Uterus (tissue), 4 donors: ENCODE data around the gene ZBTB46. TPM values are rescaled to one million over a fixed set of nuclear protein-coding genes. Genes with fewer than 3 reads are reported as not detected.

Experiments used
- DNase-seq, 2 donors: peaks; one replicate each; pipeline ENCODE4 v3.0.0-alpha.2; 2019 to 2020
- H3K27ac ChIP-seq, 2 donors: fragments of 200-600 bp; sonication (generic); 1 replicate in 1 of 2; 2 replicates in 1 of 2; pipeline ENCODE4 v1.5.1; 2016 to 2018
- H3K27me3 ChIP-seq, 2 donors: fragments of 200-600 bp; sonication (generic); one replicate each; pipeline ENCODE4 v1.5.1; 2018 to 2019; ENCODE audit warnings: control low read depth in 1 of 2
- H3K36me3 ChIP-seq, 2 donors: fragments of 200-600 bp; sonication (generic); one replicate each; pipeline ENCODE4 v1.5.1; 2019; ENCODE audit warnings: control low read depth in 1 of 2
- H3K4me1 ChIP-seq, 2 donors: fragments of 200-600 bp; sonication (generic); one replicate each; pipeline ENCODE4 v1.5.1; 2018 to 2019; ENCODE audit warnings: control low read depth in 1 of 2
- H3K4me3 ChIP-seq, 2 donors: fragments of 200-600 bp; sonication (generic); 1 replicate in 1 of 2; 2 replicates in 1 of 2; pipeline ENCODE4 v1.5.1; 2018 to 2019; ENCODE audit warnings: mild to moderate bottlenecking in 1 of 2
- H3K9me3 ChIP-seq, 2 donors: fragments of 200-600 bp; sonication (generic); one replicate each; pipeline ENCODE4 v1.5.1; 2019; ENCODE audit warnings: control low read depth in 1 of 2
- CTCF ChIP-seq, 4 experiments: fragments of 200-600 bp in 2 of 4; fragments of 450-650 bp in 2 of 4; sonication (generic) in 2 of 4; IDR thresholded peaks; one replicate each; pipeline ENCODE4 v1.5.1; 2016 to 2019; ENCODE audit warnings: antibody characterized with exemption in 4 of 4, mild to moderate bottlenecking in 2 of 4, moderate library complexity in 1 of 4
- POLR2A ChIP-seq, 2 donors: fragments of 450-650 bp; IDR thresholded peaks; one replicate each; pipeline ENCODE4 v1.6.1; 2016; ENCODE audit warnings: antibody characterized with exemption in 2 of 2, mild to moderate bottlenecking in 1 of 2, moderate library complexity in 1 of 2
- intact Hi-C: fragments of 100-400 bp; cut with DNase I; formaldehyde crosslinking; loops from one replicate; pipeline ENCODE4 v1.15.1; 2023; ENCODE audit warnings: low total_unique reads
- total RNA-seq, 4 donors: library from RNA; depleted of rRNA in 3 of 4; stranded (reverse); fragments of >200 nt in 3 of 4; gene quantifications; one replicate each; pipeline versions ENCODE4 v1.1.0 to v1.2.4, GENCODE V29; 2014 to 2023
- donor health status: DM: yes; HTN: yes; CAD: no.

ZBTB46 gene
- total RNA-seq, 4 donors from 2014 or later, result 5.0 to 62.8 (median 38.8) TPM

GRCh38 chr20:63751471-63752271 is 79.4 kb downstream of the ZBTB46 start:
- TF ChIP-seq POLR2A (IDR thresholded peaks at IDR 0.05) (no peak), CTCF (IDR thresholded peaks at IDR 0.05) (no peak)
- no peak overlapping the region for H3K4me3 ChIP-seq

GRCh38 chr20:63750807-63751470 is 80.1 kb downstream of the ZBTB46 start:
- DNase-seq, result no peak
- Histone ChIP-seq H3K36me3 (no peaks in the 10 kb centered on the region), H3K4me3 (no peak overlapping the region), H3K9me3 (no peaks in the 10 kb centered on the region), H3K27ac (no peak overlapping the region), H3K4me1 (no peaks in the 10 kb centered on the region), H3K27me3 (no peaks in the 10 kb centered on the region)
- TF ChIP-seq POLR2A (IDR thresholded peaks at IDR 0.05), result no peak
- no peak for TF ChIP-seq CTCF (IDR thresholded peaks at IDR 0.05)
- intact Hi-C loops, result no loop called here

More at GRCh38 chr20:63751471-63752271, 79.4 kb downstream of the ZBTB46 start:
- Histone ChIP-seq H3K36me3 (no peaks in the 10 kb centered on the region), H3K9me3 (no peaks in the 10 kb centered on the region), H3K27me3 (no peaks in the 10 kb centered on the region), H3K4me1 (no peaks in the 10 kb centered on the region), H3K27ac (no peak overlapping the region)
- intact Hi-C loops, result no loop called here
- no peak for DNase-seq

DNA sequence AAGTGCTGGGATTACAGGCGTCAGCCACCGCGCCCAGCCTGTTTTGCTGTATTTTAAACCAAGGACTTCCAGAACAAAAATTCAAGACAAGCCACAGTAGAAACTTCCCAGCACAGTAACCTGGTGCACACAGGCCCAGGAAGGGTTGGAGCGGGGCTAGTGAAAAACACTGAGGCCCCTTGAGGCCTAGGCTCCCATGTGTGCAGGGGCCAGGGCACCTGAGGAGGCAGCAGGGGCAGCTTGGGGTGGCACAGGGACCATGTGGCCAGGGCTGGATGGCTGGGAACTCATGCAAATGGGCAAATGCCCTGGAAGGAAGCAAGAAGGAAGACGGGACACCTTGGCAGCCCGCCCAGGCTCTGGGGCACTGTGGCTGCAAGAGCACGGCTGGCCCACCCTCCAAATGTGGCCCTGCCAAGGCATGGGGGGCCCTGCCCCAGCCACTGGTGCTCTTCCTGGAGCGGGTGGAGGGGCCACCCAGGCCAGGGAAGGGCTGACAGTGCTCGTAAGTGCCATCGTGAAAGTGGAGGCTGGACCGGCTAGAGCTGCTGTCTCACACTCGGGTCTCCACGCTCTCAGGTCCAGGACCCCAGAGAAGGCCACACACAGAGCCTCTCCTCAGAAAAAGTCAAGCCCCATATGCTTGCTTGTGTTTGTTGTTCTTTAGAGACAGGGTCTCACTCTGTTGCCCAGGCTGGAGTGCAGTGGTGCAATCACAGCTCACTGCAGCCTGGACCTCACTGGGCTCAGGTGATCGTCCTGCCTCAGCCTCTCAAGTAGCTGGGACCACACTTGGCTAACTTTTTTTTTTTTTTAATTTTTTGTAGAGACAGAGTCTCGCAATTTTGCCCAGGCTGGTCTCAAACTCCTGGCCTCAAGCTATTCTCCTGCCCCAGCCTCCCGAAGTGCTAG is 81.2 kb downstream of the ZBTB46 start:
- intact Hi-C loops, result no loop called here
- Histone ChIP-seq H3K4me3 (no peak overlapping the region), H3K9me3 (no peaks in the 10 kb centered on the region), H3K4me1 (no peaks in the 10 kb centered on the region), H3K36me3 (no peaks in the 10 kb centered on the region), H3K27me3 (no peaks in the 10 kb centered on the region), H3K27ac (no peak overlapping the region)
- DNase-seq, result no peak
- no peak for TF ChIP-seq CTCF (IDR thresholded peaks at IDR 0.05)

- TF ChIP-seq CTCF (IDR thresholded peaks at IDR 0.05), result no peak
- no peak for TF ChIP-seq POLR2A (IDR thresholded peaks at IDR 0.05)
- no peaks in the 10 kb centered on the region for H3K27me3 ChIP-seq
- H3K27ac ChIP-seq, result no peak overlapping the region
- no peaks in the 10 kb centered on the region for H3K9me3 ChIP-seq
- no peak overlapping the region for H3K4me3 ChIP-seq
- no peak for DNase-seq
- intact Hi-C loops, result no loop called here
- no peaks in the 10 kb centered on the region for H3K4me1 ChIP-seq
- H3K36me3 ChIP-seq, result no peaks in the 10 kb centered on the region
These were observed 82.2 kb downstream of the ZBTB46 start for GRCh38 chr20:63748934-63749270.
